Measurements from ENCODE around the gene PPP3CB. TPM values are rescaled to one million over a fixed set of nuclear protein-coding genes. Genes with fewer than 3 reads are reported as not detected.

Gene PPP3CB
- total and polyA plus RNA-seq, 8 donors = 12.5 to 77.1 (median 29.1) TPM

GRCh38 chr10:73486601-73487000 lies 9.2 kb downstream of the PPP3CB start:
- 92 to 98% (median 98%) methylated on average over 4 of the region's 4 CpGs for WGBS, 5 donors
- Histone ChIP-seq H3K27me3 (no peaks in the 10 kb centered on the region), H3K36me3 (peaks cover 0 to 22% (median 17%) of the 10 kb centered on the region in 4 donors), H3K4me3 (no peak overlapping the region), H3K4me1 (peaks cover 5 to 26% (median 12%) of the 10 kb centered on the region in 4 donors), H3K9me3 (no peaks in the 10 kb centered on the region), H3K27ac (no peak overlapping the region)
- intact Hi-C loops (cut with DNase I; ENCODE audit: low total_unique reads) = no loop called here
- TF ChIP-seq EP300 (IDR thresholded peaks at IDR 0.05) = no peak
- TF ChIP-seq CTCF (IDR thresholded peaks at IDR 0.05) = no peak
- TF ChIP-seq POLR2A (IDR thresholded peaks at IDR 0.05) = no peak
- TF ChIP-seq POLR2AphosphoS5 (IDR thresholded peaks at IDR 0.05) = no peak
- DNase-seq = no peak

GRCh38 chr10:73485320-73485719 lies 10.5 kb downstream of the PPP3CB start:
- TF ChIP-seq POLR2AphosphoS5 (IDR thresholded peaks at IDR 0.05) = no peak
- no peak for TF ChIP-seq CTCF (IDR thresholded peaks at IDR 0.05)
- TF ChIP-seq EP300 (IDR thresholded peaks at IDR 0.05) = no peak
- TF ChIP-seq POLR2A (IDR thresholded peaks at IDR 0.05) = no peak
- peaks cover 1 to 15% (median 5%) of the 10 kb centered on the region in 4 donors for H3K4me1 ChIP-seq
- no peak for DNase-seq
- no peak overlapping the region for H3K4me3 ChIP-seq
- WGBS, 5 donors = 64 to 92% (median 86%) methylated on average over 1 of the region's 1 CpG
- intact Hi-C loops (cut with DNase I; ENCODE audit: low total_unique reads) = no loop called here
- H3K27ac ChIP-seq = no peak overlapping the region
- H3K27me3 ChIP-seq = no peaks in the 10 kb centered on the region
- no peaks in the 10 kb centered on the region for H3K9me3 ChIP-seq
- peaks cover 0 to 22% (median 17%) of the 10 kb centered on the region in 4 donors for H3K36me3 ChIP-seq

GRCh38 chr10:73480158-73480557 lies 15.7 kb downstream of the PPP3CB start:
- Histone ChIP-seq H3K4me3 (no peak overlapping the region), H3K36me3 (peaks cover 14 to 55% (median 53%) of the 10 kb centered on the region in 4 donors)

GRCh38 chr10:73478636-73479035 lies 17.2 kb downstream of the PPP3CB start:
- no peak overlapping the region for H3K4me3 ChIP-seq
- TF ChIP-seq POLR2A (IDR thresholded peaks at IDR 0.05) (no peak), CTCF (IDR thresholded peaks at IDR 0.05) (no peak), EP300 (IDR thresholded peaks at IDR 0.05) (no peak), POLR2AphosphoS5 (IDR thresholded peaks at IDR 0.05) (no peak)
- DNase-seq = no peak
- no peaks in the 10 kb centered on the region for H3K27me3 ChIP-seq
- H3K9me3 ChIP-seq = no peaks in the 10 kb centered on the region
- peaks cover 0 to 4% (median 0%) of the 10 kb centered on the region in 4 donors for H3K4me1 ChIP-seq
- no peak overlapping the region for H3K27ac ChIP-seq
- intact Hi-C loops (cut with DNase I; ENCODE audit: low total_unique reads) = no loop called here
- peaks cover 18 to 70% (median 68%) of the 10 kb centered on the region in 4 donors for H3K36me3 ChIP-seq
- 74 to 83% (median 81%) methylated on average over 3 of the region's 3 CpGs for WGBS, 5 donors

More at GRCh38 chr10:73480158-73480557, 15.7 kb downstream of the PPP3CB start:
- Histone ChIP-seq H3K4me1 (peaks cover 0 to 4% (median 0%) of the 10 kb centered on the region in 4 donors), H3K27ac (no peak overlapping the region), H3K27me3 (no peaks in the 10 kb centered on the region), H3K9me3 (no peaks in the 10 kb centered on the region)
- TF ChIP-seq EP300 (IDR thresholded peaks at IDR 0.05) = no peak
- TF ChIP-seq POLR2A (IDR thresholded peaks at IDR 0.05) = no peak
- TF ChIP-seq POLR2AphosphoS5 (IDR thresholded peaks at IDR 0.05) = no peak
- TF ChIP-seq CTCF (IDR thresholded peaks at IDR 0.05) = no peak
- intact Hi-C loops (cut with DNase I; ENCODE audit: low total_unique reads) = no loop called here
- no peak for DNase-seq
- WGBS, 5 donors = 75 to 86% (median 79%) methylated on average over 7 of the region's 7 CpGs
